ENCODE data around the gene TAB3. TPM values are rescaled to one million over a fixed set of nuclear protein-coding genes. Genes with fewer than 3 reads are reported as not detected.

The TAB3 gene
- total RNA-seq, 1 donor, result 19.5 TPM

- no peak for TF ChIP-seq CTCF (IDR thresholded peaks at IDR 0.05; ENCODE audit: insufficient read depth, low read length)
- no peak overlapping the region for H3K4me3 ChIP-seq (ENCODE audit: low read depth, low read length)
- DNase-seq (ENCODE audit: low read depth), result no peak
Observed at GRCh38 chrX:30786374-30786773, 102.7 kb downstream of the TAB3 start.

- no peak for TF ChIP-seq CTCF (IDR thresholded peaks at IDR 0.05; ENCODE audit: insufficient read depth, low read length)
- H3K4me3 ChIP-seq (ENCODE audit: low read depth, low read length), result no peak overlapping the region
- no peak for DNase-seq (ENCODE audit: low read depth)
Observed at GRCh38 chrX:30781711-30782444, 107.2 kb downstream of the TAB3 start.

GRCh38 chrX:30779453-30780030 lies 109.5 kb downstream of the TAB3 start:
- DNase-seq (ENCODE audit: low read depth), result no peak
- TF ChIP-seq CTCF (IDR thresholded peaks at IDR 0.05; ENCODE audit: insufficient read depth, low read length), result no peak
- H3K4me3 ChIP-seq (ENCODE audit: low read depth, low read length), result no peak overlapping the region

GRCh38 chrX:30777575-30777974 lies 111.5 kb downstream of the TAB3 start:
- H3K4me3 ChIP-seq (ENCODE audit: low read depth, low read length), result no peak overlapping the region
- no peak for TF ChIP-seq CTCF (IDR thresholded peaks at IDR 0.05; ENCODE audit: insufficient read depth, low read length)
- no peak for DNase-seq (ENCODE audit: low read depth)

Other genes starting within 250 kb of the TAB3 start
- gene GK, start 235.8 kb downstream of the TAB3 start, total RNA-seq (ENCODE audit: low replicate concordance), result 8.6 and 17.7 TPM in 2 replicates
- not detected in 2 replicates for gene FTHL17, start 182.8 kb upstream of the TAB3 start, total RNA-seq (ENCODE audit: low replicate concordance)